ENCODE measurements around the gene TCEAL6.
A peak's percentile ranks its signal among the peaks of the same experiment; 100 is the strongest.
"Not testable (repeated sequence)": the region's sequence is repeated elsewhere in the genome, so short reads cannot be mapped to it uniquely, and the experiment has no call there.

Gene TCEAL6

DNA sequence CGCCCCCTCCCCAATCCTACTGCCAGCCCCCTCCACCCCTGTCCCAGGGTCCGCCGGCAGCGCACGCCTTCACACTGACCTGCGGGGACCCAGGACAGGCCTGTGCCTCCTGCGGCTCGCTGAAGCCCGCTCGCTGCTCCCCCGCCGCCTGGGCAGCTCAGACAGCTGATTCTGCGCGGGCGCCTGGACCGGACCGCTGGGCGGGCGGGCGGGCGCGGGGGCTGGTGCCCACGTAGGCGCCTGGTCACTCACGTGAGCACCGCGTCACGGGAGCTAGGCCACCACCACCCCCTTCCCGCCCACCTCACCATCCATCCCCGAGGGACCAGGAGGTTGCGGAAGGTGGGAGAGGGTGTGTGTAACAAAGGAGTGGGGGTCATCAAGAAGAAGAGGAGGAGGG, at the start of gene TCEAL6:
Gene TCEAL6 (minus strand): TSS at position 208 of the 400 bp plus-strand sequence.
- peaks cover 11% of the 10 kb centered on the region for H3K27me3 Mint-ChIP-seq
- H3K4me3 Mint-ChIP-seq, H3K27ac Mint-ChIP-seq: not testable (repeated sequence)

DNA sequence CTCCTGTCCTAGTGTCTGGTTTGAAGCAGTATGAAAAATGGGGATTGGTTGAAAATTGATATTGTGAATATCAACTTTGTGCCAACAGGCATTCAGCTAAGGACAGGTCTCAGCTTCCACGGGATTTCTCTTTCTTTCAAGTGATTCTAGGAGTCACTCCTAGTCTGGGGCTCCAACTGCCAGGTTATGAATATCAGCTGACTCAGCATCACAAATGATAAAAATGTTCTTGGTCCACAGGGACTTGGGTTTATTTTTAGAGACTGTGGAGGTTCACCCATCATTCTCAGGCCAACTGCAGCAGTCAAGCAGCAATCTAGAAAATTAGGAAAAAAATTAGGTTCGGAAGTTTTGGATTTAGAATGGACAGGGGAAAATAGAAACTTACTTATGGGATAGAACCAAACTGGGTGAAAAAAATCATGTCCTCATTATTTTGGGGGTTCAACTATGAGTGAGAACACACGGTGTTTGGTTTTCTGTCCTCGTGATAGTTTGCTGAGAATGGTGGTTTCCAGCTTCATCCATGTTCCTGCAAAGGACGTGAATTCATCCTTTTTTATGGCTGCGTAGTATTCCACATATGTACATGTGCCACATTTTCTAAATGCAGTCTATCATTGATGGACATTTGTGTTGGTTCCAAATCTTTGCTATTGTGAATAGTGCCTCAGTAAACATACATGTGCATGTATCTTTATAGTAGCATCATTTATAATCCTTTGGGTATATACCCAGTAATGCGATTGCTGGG, 43.9 kb upstream of the TCEAL6 start:
- Mint-ChIP-seq H3K27ac (no peak overlapping the region), H3K9me3 (no peaks in the 10 kb centered on the region), H3K27me3 (no peaks in the 10 kb centered on the region), H3K4me3 (no peak overlapping the region), H3K36me3 (ENCODE audit: low read depth) (no peaks in the 10 kb centered on the region), H3K4me1 (ENCODE audit: low read depth) (no peaks in the 10 kb centered on the region)

More for the DNA sequence above, at the start of gene TCEAL6:
- H3K36me3 Mint-ChIP-seq (ENCODE audit: low read depth); H3K9me3 Mint-ChIP-seq; H3K4me1 Mint-ChIP-seq (ENCODE audit: low read depth): not testable (repeated sequence)

DNA sequence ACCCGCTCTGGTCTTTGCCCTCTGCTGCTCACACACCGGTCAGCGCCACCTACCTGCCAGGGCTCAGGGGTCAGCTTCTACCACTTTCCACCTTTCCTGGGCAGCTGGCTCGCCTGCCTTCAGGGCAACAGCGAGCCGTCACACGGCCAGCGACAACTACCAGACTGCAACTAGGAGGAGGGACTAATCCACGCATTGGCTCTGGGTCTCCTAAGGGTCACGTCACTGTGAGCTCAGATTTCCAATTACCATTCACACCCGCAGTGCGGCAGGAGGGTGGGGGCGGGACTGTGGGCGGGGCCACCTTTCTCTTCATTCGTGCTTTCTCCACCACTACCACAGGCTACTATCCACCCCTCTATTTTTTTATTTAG, 13.5 kb upstream of the TCEAL6 start, which contains the start of gene BEX5:
Gene BEX5 (minus strand): TSS at position 172 of the 374 bp plus-strand sequence. CDS start 1,712 bp downstream, outside the sequence.
- peak within 1 kb of the TSS; percentile 79 for H3K27ac Mint-ChIP-seq
- H3K36me3 Mint-ChIP-seq (ENCODE audit: low read depth), result no peaks in the 10 kb centered on the region
- H3K27me3 Mint-ChIP-seq, result no peaks in the 10 kb centered on the region
- peak within 1 kb of the TSS; percentile 92 for H3K4me3 Mint-ChIP-seq
- H3K9me3 Mint-ChIP-seq, result no peaks in the 10 kb centered on the region
- H3K4me1 Mint-ChIP-seq (ENCODE audit: low read depth), result peaks cover 9% of the 10 kb centered on the region

GRCh38 chrX:102154900-102155805, 12.9 kb upstream of the TCEAL6 start:
- Mint-ChIP-seq H3K9me3 (no peaks in the 10 kb centered on the region), H3K4me3 (peak overlapping the region; percentile 92), H3K27ac (peak overlapping the region; percentile 79), H3K36me3 (ENCODE audit: low read depth) (no peaks in the 10 kb centered on the region), H3K27me3 (no peaks in the 10 kb centered on the region), H3K4me1 (ENCODE audit: low read depth) (peaks cover 9% of the 10 kb centered on the region)

DNA sequence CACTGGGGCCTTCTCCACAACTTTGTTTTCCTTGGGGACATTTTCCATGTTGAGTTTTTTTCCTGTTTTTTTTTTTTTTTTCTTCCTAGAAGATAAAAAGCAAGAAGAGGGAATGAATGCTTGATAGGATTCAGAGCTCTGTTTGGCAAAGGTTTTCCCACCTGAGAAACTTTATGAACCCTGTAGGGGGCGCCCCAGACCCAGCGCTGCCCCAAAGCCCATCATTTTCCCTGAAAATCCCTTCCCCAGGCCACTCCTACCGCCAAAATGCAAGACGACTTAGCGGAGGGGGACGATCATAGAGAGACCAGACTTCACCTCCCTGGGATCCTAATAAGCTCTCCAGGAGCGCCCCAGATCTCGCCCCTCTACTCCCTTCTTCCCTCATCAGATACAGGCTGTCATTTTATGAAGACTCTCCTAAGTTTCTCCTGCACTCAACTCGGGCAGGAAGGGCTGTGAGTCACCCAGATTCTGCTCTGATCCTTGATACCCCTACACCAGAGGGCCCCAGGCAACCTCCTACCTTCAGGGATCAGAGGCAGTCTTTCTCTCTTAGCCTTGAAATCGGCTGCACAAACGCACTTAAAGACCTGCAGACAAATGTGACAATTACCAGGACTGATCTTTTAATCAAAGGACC, 12.1 kb upstream of the TCEAL6 start:
- H3K9me3 Mint-ChIP-seq, result no peaks in the 10 kb centered on the region

GRCh38 chrX:102141631-102142030, 650 bp downstream of the TCEAL6 start:
- H3K27ac Mint-ChIP-seq; H3K4me1 Mint-ChIP-seq (ENCODE audit: low read depth); H3K36me3 Mint-ChIP-seq (ENCODE audit: low read depth); H3K4me3 Mint-ChIP-seq; H3K9me3 Mint-ChIP-seq: not testable (repeated sequence)
- peaks cover 11% of the 10 kb centered on the region for H3K27me3 Mint-ChIP-seq

More for the DNA sequence above, 12.1 kb upstream of the TCEAL6 start:
- no peaks in the 10 kb centered on the region for H3K36me3 Mint-ChIP-seq (ENCODE audit: low read depth)
- no peaks in the 10 kb centered on the region for H3K27me3 Mint-ChIP-seq
- peak overlapping the region; percentile 92 for H3K4me3 Mint-ChIP-seq
- H3K27ac Mint-ChIP-seq, result no peak overlapping the region
- H3K4me1 Mint-ChIP-seq (ENCODE audit: low read depth), result peaks cover 9% of the 10 kb centered on the region

GRCh38 chrX:102140876-102141275, 1.4 kb downstream of the TCEAL6 start:
- H3K27me3 Mint-ChIP-seq, result peaks cover 13% of the 10 kb centered on the region
- H3K27ac Mint-ChIP-seq; H3K36me3 Mint-ChIP-seq (ENCODE audit: low read depth); H3K4me3 Mint-ChIP-seq; H3K4me1 Mint-ChIP-seq (ENCODE audit: low read depth); H3K9me3 Mint-ChIP-seq: not testable (repeated sequence)

DNA sequence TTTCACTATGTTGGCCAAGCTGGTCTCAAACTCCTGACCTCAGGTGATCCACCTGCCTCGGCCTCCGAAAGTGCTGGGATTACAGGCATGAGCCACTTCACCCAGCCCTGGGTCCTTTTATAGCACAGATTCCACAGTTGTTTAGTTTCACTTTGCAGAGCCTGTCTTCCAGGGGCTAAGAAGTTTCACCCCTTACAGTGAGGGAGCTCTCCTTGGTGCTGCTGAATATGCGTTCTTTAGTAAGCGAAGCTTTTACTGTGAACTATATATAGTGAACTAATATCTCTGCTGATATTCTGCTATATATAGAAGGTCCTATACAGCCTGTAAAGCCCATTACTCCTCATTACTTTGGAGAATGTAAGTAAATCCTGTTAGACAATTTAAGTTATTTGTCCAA, 4.2 kb downstream of the TCEAL6 start:
- peaks cover 12% of the 10 kb centered on the region for H3K27me3 Mint-ChIP-seq
- no peaks in the 10 kb centered on the region for H3K4me1 Mint-ChIP-seq (ENCODE audit: low read depth)
- H3K9me3 Mint-ChIP-seq, result no peaks in the 10 kb centered on the region
- no peak overlapping the region for H3K4me3 Mint-ChIP-seq
- no peak overlapping the region for H3K27ac Mint-ChIP-seq
- no peaks in the 10 kb centered on the region for H3K36me3 Mint-ChIP-seq (ENCODE audit: low read depth)

DNA sequence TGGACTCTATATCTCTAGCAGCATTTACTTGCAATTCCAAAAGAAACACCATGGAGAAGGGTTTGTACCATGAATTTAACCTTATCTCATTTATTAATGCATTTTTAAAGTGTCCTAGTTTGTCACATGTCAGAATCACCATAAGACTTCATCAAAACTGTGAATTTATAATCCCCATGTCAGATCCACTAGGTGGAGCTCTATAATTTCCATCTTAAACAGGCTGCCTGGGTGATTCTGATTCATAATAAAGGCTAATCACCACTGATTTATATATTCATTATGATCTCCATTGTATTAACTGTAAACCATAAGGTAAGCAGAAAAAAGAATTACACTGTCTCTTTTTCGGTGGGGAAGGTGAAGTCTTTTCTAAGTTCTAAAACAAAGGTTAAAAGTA, 12.8 kb downstream of the TCEAL6 start:
- no peak overlapping the region for H3K27ac Mint-ChIP-seq

GRCh38 chrX:102126863-102127262, 15.4 kb downstream of the TCEAL6 start:
- H3K4me3 Mint-ChIP-seq, result no peak overlapping the region

More for the DNA sequence above, 12.8 kb downstream of the TCEAL6 start:
- Mint-ChIP-seq H3K36me3 (ENCODE audit: low read depth) (no peaks in the 10 kb centered on the region), H3K4me3 (no peak overlapping the region), H3K4me1 (ENCODE audit: low read depth) (peaks cover 5% of the 10 kb centered on the region), H3K27me3 (peaks cover 28% of the 10 kb centered on the region), H3K9me3 (no peaks in the 10 kb centered on the region)

GRCh38 chrX:102126080-102126818, 16.0 kb downstream of the TCEAL6 start:
- not testable (repeated sequence) for H3K4me3 Mint-ChIP-seq; H3K9me3 Mint-ChIP-seq; H3K4me1 Mint-ChIP-seq (ENCODE audit: low read depth); H3K27ac Mint-ChIP-seq; H3K36me3 Mint-ChIP-seq (ENCODE audit: low read depth)
- peaks cover 34% of the 10 kb centered on the region for H3K27me3 Mint-ChIP-seq

More at GRCh38 chrX:102126863-102127262, 15.4 kb downstream of the TCEAL6 start:
- peaks cover 34% of the 10 kb centered on the region for H3K27me3 Mint-ChIP-seq
- H3K36me3 Mint-ChIP-seq (ENCODE audit: low read depth), result no peaks in the 10 kb centered on the region
- H3K4me1 Mint-ChIP-seq (ENCODE audit: low read depth), result peaks cover 5% of the 10 kb centered on the region
- H3K27ac Mint-ChIP-seq, result no peak overlapping the region
- no peaks in the 10 kb centered on the region for H3K9me3 Mint-ChIP-seq

GRCh38 chrX:102125436-102125835, 16.8 kb downstream of the TCEAL6 start, which contains the start of gene TCEAL2:
Gene TCEAL2 (plus strand): TSS chrX:102125679. CDS start chrX:102126831, 1,152 bp downstream.
- peak within 1 kb of the TSS; percentile 32 for H3K4me3 Mint-ChIP-seq
- not testable (repeated sequence) for H3K4me1 Mint-ChIP-seq (ENCODE audit: low read depth); H3K27ac Mint-ChIP-seq; H3K9me3 Mint-ChIP-seq; H3K36me3 Mint-ChIP-seq (ENCODE audit: low read depth)
- peaks cover 34% of the 10 kb centered on the region for H3K27me3 Mint-ChIP-seq

- not testable (repeated sequence) for H3K27ac Mint-ChIP-seq; H3K36me3 Mint-ChIP-seq (ENCODE audit: low read depth); H3K4me1 Mint-ChIP-seq (ENCODE audit: low read depth); H3K9me3 Mint-ChIP-seq
- Mint-ChIP-seq H3K27me3 (peaks cover 34% of the 10 kb centered on the region), H3K4me3 (peak overlapping the region; percentile 32)
These were observed 17.3 kb downstream of the TCEAL6 start for GRCh38 chrX:102125014-102125413.

DNA sequence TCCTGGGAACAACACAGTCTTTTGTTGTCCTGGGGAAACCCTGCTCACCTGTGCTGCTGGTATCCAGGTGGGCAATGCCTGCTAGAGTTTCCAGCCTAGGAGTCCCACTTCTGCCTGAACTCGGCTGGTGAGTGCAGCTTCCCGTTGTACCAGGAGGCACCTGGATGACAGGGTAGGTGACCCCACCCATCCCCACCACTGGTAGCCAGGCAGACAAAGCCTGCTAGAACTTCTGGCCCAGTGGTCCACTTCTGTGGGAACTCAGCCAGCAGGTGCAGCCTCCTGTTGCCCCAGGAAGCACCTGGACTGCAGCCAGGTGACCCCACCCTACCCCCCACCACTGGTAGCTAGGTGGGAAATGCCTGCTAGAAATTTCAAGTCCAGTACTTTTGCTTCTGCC, 26.5 kb downstream of the TCEAL6 start:
- Mint-ChIP-seq H3K4me1 (ENCODE audit: low read depth) (no peaks in the 10 kb centered on the region), H3K27me3 (peaks cover 11% of the 10 kb centered on the region), H3K36me3 (ENCODE audit: low read depth) (no peaks in the 10 kb centered on the region), H3K27ac (no peak overlapping the region), H3K4me3 (no peak overlapping the region), H3K9me3 (no peaks in the 10 kb centered on the region)
